ENCODE measurements around the gene FAM47B. TPM values are rescaled to one million over a fixed set of nuclear protein-coding genes. Genes with fewer than 3 reads are reported as not detected.

The FAM47B gene
- not detected in 2 replicates for total RNA-seq

DNA sequence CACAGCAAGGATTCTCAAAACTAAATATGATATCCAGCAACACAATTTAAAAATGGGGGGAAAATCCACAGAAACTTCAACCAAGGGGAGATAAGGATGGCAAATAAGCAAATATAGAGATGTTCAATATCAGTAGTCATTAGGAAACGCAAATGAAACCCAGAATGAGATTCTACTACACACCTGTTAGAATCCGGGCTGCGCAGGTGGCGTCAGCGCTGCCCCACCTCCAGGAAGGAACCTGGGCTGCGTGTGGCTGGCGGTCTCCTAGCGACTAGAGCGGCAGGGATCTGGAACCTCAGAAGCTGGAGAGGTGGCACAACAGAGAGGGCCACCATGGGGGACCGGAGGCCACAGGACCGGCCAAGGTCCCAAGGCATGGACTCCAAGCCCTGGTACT, at the start of gene FAM47B:
Gene FAM47B, plus strand, starts transcription at position 301 of the 400 bp plus-strand sequence. Its CDS starts 36 bp downstream, at position 337.

